ENCODE measurements around the gene TMEM187.

TMEM187 gene

GRCh38 chrX:153935326-153935851 lies 37.2 kb upstream of the TMEM187 start:
- DNase-seq: peak; percentile 21

GRCh38 chrX:153937056-153937455 lies 35.5 kb upstream of the TMEM187 start:
- DNase-seq: no peak

- DNase-seq: no peak
Measured at GRCh38 chrX:153938226-153938786, 34.2 kb upstream of the TMEM187 start.

- no peak for DNase-seq
Measured at GRCh38 chrX:153939573-153939972, 33.0 kb upstream of the TMEM187 start.

GRCh38 chrX:153941336-153942252 lies 31.0 kb upstream of the TMEM187 start:
- no peak for DNase-seq

GRCh38 chrX:153944140-153944799 lies 28.3 kb upstream of the TMEM187 start, which contains the start of gene RENBP:
TSS of gene RENBP (minus strand) at chrX:153944643. CDS start at chrX:153944610, 33 bp downstream.
- DNase-seq: peak; percentile 74

GRCh38 chrX:153944800-153945150 lies 27.8 kb upstream of the TMEM187 start:
- DNase-seq: no peak

GRCh38 chrX:153945956-153946943 lies 26.3 kb upstream of the TMEM187 start:
- DNase-seq: no peak

GRCh38 chrX:153947009-153947769 lies 25.4 kb upstream of the TMEM187 start:
- peak; percentile 83 for DNase-seq

GRCh38 chrX:153948002-153948466 lies 24.5 kb upstream of the TMEM187 start:
- peak; percentile 44 for DNase-seq

GRCh38 chrX:153948847-153949805 lies 23.4 kb upstream of the TMEM187 start:
- peak; percentile 43 for DNase-seq

GRCh38 chrX:153950127-153950526 lies 22.4 kb upstream of the TMEM187 start:
- peak; percentile 56 for DNase-seq

- no peak for DNase-seq
Measured at GRCh38 chrX:153951683-153952372, 20.7 kb upstream of the TMEM187 start.

GRCh38 chrX:153952373-153953026 lies 20.1 kb upstream of the TMEM187 start:
- no peak for DNase-seq

- peak; percentile 87 for DNase-seq
Measured at GRCh38 chrX:153953342-153953830, 19.2 kb upstream of the TMEM187 start.

- no peak for DNase-seq
Measured at GRCh38 chrX:153953892-153954557, 18.5 kb upstream of the TMEM187 start.

- DNase-seq: no peak
Measured at GRCh38 chrX:153954558-153955227, 17.9 kb upstream of the TMEM187 start.

Data from eye (tissue), 1 donor.